Skeletal muscle tissue (tissue), 4 donors: ENCODE data around the gene RGS3. TPM values are rescaled to one million over a fixed set of nuclear protein-coding genes. Genes with fewer than 3 reads are reported as not detected.

Experiments used
- H3K27ac ChIP-seq: one replicate; pipeline ENCODE4 v1.7.0; 2013; ENCODE audit warnings: mild to moderate bottlenecking, low read depth, low read length, inconsistent platforms
- H3K27me3 ChIP-seq, 3 donors: one replicate each; pipeline ENCODE4 v1.7.0; 2013; ENCODE audit warnings: low read length in 3 of 3; ENCODE audit not compliant: control insufficient read depth in 3 of 3, insufficient read depth in 3 of 3
- H3K36me3 ChIP-seq, 3 donors: one replicate each; pipeline ENCODE4 v1.7.0; 2013; ENCODE audit warnings: low read length in 3 of 3; ENCODE audit not compliant: control insufficient read depth in 3 of 3, insufficient read depth in 3 of 3
- H3K4me1 ChIP-seq, 3 donors: one replicate each; pipeline ENCODE4 v1.7.0; 2013; ENCODE audit warnings: low read length in 3 of 3, mild to moderate bottlenecking in 3 of 3; ENCODE audit not compliant: control insufficient read depth in 3 of 3, insufficient read depth in 3 of 3
- H3K4me3 ChIP-seq, 3 donors: one replicate each; pipeline ENCODE4 v1.7.0; 2013; ENCODE audit warnings: low read length in 3 of 3
- H3K9ac ChIP-seq, 3 donors: one replicate each; pipeline ENCODE4 v1.7.0; 2013; ENCODE audit warnings: low read length in 3 of 3, mild to moderate bottlenecking in 3 of 3, moderate library complexity in 2 of 3, low read depth in 1 of 3
- H3K9me3 ChIP-seq, 3 donors: one replicate each; pipeline ENCODE4 v1.7.0; 2013; ENCODE audit warnings: low read length in 3 of 3; ENCODE audit not compliant: control insufficient read depth in 3 of 3
- total RNA-seq: library from RNA; depleted of rRNA; stranded (reverse); fragments of >200 nt; gene quantifications from one replicate; pipeline ENCODE4 v1.2.3, GENCODE V29; 2014
- donor health status: Osteomylitis.

The RGS3 gene
- total RNA-seq, 1 donor from 2014 or later, result 48.0 TPM

GRCh38 chr9:113475992-113476391, 12.5 kb downstream of the RGS3 start:
- Histone ChIP-seq H3K9ac (no peak overlapping the region), H3K27me3 (no peaks in the 10 kb centered on the region), H3K9me3 (no peaks in the 10 kb centered on the region), H3K27ac (no peak overlapping the region), H3K4me3 (no peak overlapping the region), H3K36me3 (no peaks in the 10 kb centered on the region), H3K4me1 (peaks cover 0 to 18% (median 10%) of the 10 kb centered on the region in 3 donors)

GRCh38 chr9:113476511-113476916, 13.0 kb downstream of the RGS3 start:
- Histone ChIP-seq H3K36me3 (no peaks in the 10 kb centered on the region), H3K4me1 (peaks cover 0 to 21% (median 10%) of the 10 kb centered on the region in 3 donors)

GRCh38 chr9:113477058-113477457, 13.5 kb downstream of the RGS3 start:
- Histone ChIP-seq H3K4me1 (peaks cover 0 to 21% (median 10%) of the 10 kb centered on the region in 3 donors), H3K9ac (no peak overlapping the region), H3K4me3 (no peak overlapping the region), H3K36me3 (no peaks in the 10 kb centered on the region), H3K9me3 (no peaks in the 10 kb centered on the region), H3K27me3 (no peaks in the 10 kb centered on the region), H3K27ac (no peak overlapping the region)

More at GRCh38 chr9:113476511-113476916, 13.0 kb downstream of the RGS3 start:
- Histone ChIP-seq H3K9ac (no peak overlapping the region), H3K27ac (no peak overlapping the region), H3K27me3 (no peaks in the 10 kb centered on the region), H3K4me3 (no peak overlapping the region), H3K9me3 (no peaks in the 10 kb centered on the region)

- H3K4me1 ChIP-seq, result peaks cover 0 to 21% (median 10%) of the 10 kb centered on the region in 3 donors
- no peaks in the 10 kb centered on the region for H3K36me3 ChIP-seq
- H3K9ac ChIP-seq, result no peak overlapping the region
- H3K4me3 ChIP-seq, result no peak overlapping the region
- no peak overlapping the region for H3K27ac ChIP-seq
- H3K9me3 ChIP-seq, result no peaks in the 10 kb centered on the region
- no peaks in the 10 kb centered on the region for H3K27me3 ChIP-seq
Observed at GRCh38 chr9:113477661-113478060, 14.1 kb downstream of the RGS3 start.

GRCh38 chr9:113479174-113479621, 15.7 kb downstream of the RGS3 start:
- H3K9ac ChIP-seq, result no peak overlapping the region
- H3K36me3 ChIP-seq, result no peaks in the 10 kb centered on the region
- no peaks in the 10 kb centered on the region for H3K9me3 ChIP-seq
- peaks cover 0 to 26% (median 18%) of the 10 kb centered on the region in 3 donors for H3K4me1 ChIP-seq
- H3K27ac ChIP-seq, result no peak overlapping the region
- H3K27me3 ChIP-seq, result no peaks in the 10 kb centered on the region
- H3K4me3 ChIP-seq, result no peak overlapping the region

- peaks cover 0 to 30% (median 29%) of the 10 kb centered on the region in 3 donors for H3K4me1 ChIP-seq
Observed at GRCh38 chr9:113480612-113481011, 17.1 kb downstream of the RGS3 start.

GRCh38 chr9:113481176-113481787, 17.8 kb downstream of the RGS3 start:
- no peaks in the 10 kb centered on the region for H3K9me3 ChIP-seq
- peaks cover 0 to 31% (median 29%) of the 10 kb centered on the region in 3 donors for H3K4me1 ChIP-seq
- no peak overlapping the region for H3K4me3 ChIP-seq
- no peaks in the 10 kb centered on the region for H3K27me3 ChIP-seq
- no peak overlapping the region for H3K27ac ChIP-seq
- peaks cover 0 to 1% (median 0%) of the 10 kb centered on the region in 3 donors for H3K36me3 ChIP-seq
- no peak overlapping the region for H3K9ac ChIP-seq

More at GRCh38 chr9:113480612-113481011, 17.1 kb downstream of the RGS3 start:
- H3K27ac ChIP-seq, result no peak overlapping the region
- no peaks in the 10 kb centered on the region for H3K9me3 ChIP-seq
- no peaks in the 10 kb centered on the region for H3K36me3 ChIP-seq
- H3K27me3 ChIP-seq, result no peaks in the 10 kb centered on the region
- H3K9ac ChIP-seq, result no peak overlapping the region
- H3K4me3 ChIP-seq, result no peak overlapping the region

GRCh38 chr9:113482341-113482740, 18.8 kb downstream of the RGS3 start:
- H3K4me3 ChIP-seq, result no peak overlapping the region
- H3K27me3 ChIP-seq, result no peaks in the 10 kb centered on the region
- H3K9me3 ChIP-seq, result no peaks in the 10 kb centered on the region
- H3K9ac ChIP-seq, result no peak overlapping the region
- peaks cover 0 to 25% (median 23%) of the 10 kb centered on the region in 3 donors for H3K4me1 ChIP-seq
- peaks cover 0 to 2% (median 0%) of the 10 kb centered on the region in 3 donors for H3K36me3 ChIP-seq
- H3K27ac ChIP-seq, result no peak overlapping the region

- Histone ChIP-seq H3K27me3 (no peaks in the 10 kb centered on the region), H3K9ac (no peak overlapping the region), H3K27ac (no peak overlapping the region), H3K4me1 (peaks cover 0 to 31% (median 26%) of the 10 kb centered on the region in 3 donors), H3K9me3 (no peaks in the 10 kb centered on the region), H3K4me3 (no peak overlapping the region), H3K36me3 (peaks cover 0 to 2% (median 0%) of the 10 kb centered on the region in 3 donors)
Observed at GRCh38 chr9:113482991-113483675, 19.6 kb downstream of the RGS3 start.

- Histone ChIP-seq H3K36me3 (peaks cover 0 to 2% (median 0%) of the 10 kb centered on the region in 3 donors), H3K4me1 (peaks cover 6 to 37% (median 32%) of the 10 kb centered on the region in 3 donors), H3K4me3 (no peak overlapping the region), H3K27me3 (no peaks in the 10 kb centered on the region), H3K9ac (peak overlapping the region in 1 of 3 donors; percentile 16), H3K27ac (no peak overlapping the region), H3K9me3 (no peaks in the 10 kb centered on the region)
Observed at GRCh38 chr9:113483676-113484257, 20.2 kb downstream of the RGS3 start.
